ENCODE measurements around the gene SMIM12. TPM values are rescaled to one million over a fixed set of nuclear protein-coding genes. Genes with fewer than 3 reads are reported as not detected.
A peak's percentile ranks its signal among the peaks of the same experiment; 100 is the strongest.

Gene SMIM12
- total RNA-seq, 1 experiment from 2014 or later = 35.8 TPM

GRCh38 chr1:34884961-34885360 is 25.4 kb upstream of the SMIM12 start:
- H3K9me3 Mint-ChIP-seq (ENCODE audit: low read depth, unreplicated experiment) = no peaks in the 10 kb centered on the region
- TF ChIP-seq CTCF (IDR thresholded peaks at IDR 0.05; ENCODE audit: unreplicated experiment) = peak; percentile 44
- no peak overlapping the region for H3K27ac Mint-ChIP-seq (ENCODE audit: unreplicated experiment)
- intact Hi-C loops (cut with micrococcal nuclease; ENCODE audit: unreplicated experiment) = no loop called here
- peaks cover 67% of the 10 kb centered on the region for H3K27me3 Mint-ChIP-seq (ENCODE audit: unreplicated experiment)
- BruUV-seq (replicated peaks) = no TSS peak
- H3K4me1 Mint-ChIP-seq (ENCODE audit: low read depth, unreplicated experiment) = no peaks in the 10 kb centered on the region
- peaks cover 5% of the 10 kb centered on the region for H3K36me3 Mint-ChIP-seq (ENCODE audit: insufficient read depth, unreplicated experiment)
- DNase-seq = peak; percentile 65
- CTCF ChIA-PET = interaction anchor here (0.7 to 1.1 kb wide), 4 partner anchors 25 to 1717 kb away, joined by 3 to 5 read pairs (median 3); partner anchors contain the start of gene SMIM12
- peak overlapping the region; percentile 80 for H3K4me3 Mint-ChIP-seq (ENCODE audit: low read depth, unreplicated experiment)

GRCh38 chr1:34884536-34884935 is 25.0 kb upstream of the SMIM12 start:
- Mint-ChIP-seq H3K36me3 (ENCODE audit: insufficient read depth, unreplicated experiment) (peaks cover 5% of the 10 kb centered on the region), H3K4me1 (ENCODE audit: low read depth, unreplicated experiment) (no peaks in the 10 kb centered on the region), H3K27ac (ENCODE audit: unreplicated experiment) (no peak overlapping the region), H3K4me3 (ENCODE audit: low read depth, unreplicated experiment) (peak overlapping the region; percentile 80), H3K27me3 (ENCODE audit: unreplicated experiment) (peaks cover 62% of the 10 kb centered on the region), H3K9me3 (ENCODE audit: low read depth, unreplicated experiment) (no peaks in the 10 kb centered on the region)
- intact Hi-C loops (cut with micrococcal nuclease; ENCODE audit: unreplicated experiment) = no loop called here
- CTCF ChIA-PET = no interaction called here
- DNase-seq = no peak
- no peak for TF ChIP-seq CTCF (IDR thresholded peaks at IDR 0.05; ENCODE audit: unreplicated experiment)
- BruUV-seq (replicated peaks) = no TSS peak

DNA sequence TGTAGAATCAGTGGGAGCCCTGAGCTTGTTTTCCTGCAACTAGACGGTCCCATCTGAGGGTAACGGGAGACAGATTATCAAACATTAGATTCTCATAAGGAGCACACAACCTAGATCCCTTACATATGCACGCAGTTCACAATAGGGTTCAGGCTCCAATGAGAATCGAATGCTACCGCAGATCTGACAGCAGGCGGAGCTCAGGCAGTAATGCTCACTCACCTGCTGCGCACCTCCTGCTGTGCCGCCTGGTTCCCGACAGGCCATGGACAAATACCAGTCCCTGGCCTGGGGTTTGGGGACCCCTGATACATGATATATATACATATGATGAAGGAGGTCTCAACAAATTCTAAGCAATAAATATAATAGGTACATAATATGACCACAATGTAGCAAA is 19.7 kb upstream of the SMIM12 start:
- intact Hi-C loops (cut with micrococcal nuclease; ENCODE audit: unreplicated experiment) = no loop called here
- no peak for DNase-seq
- Mint-ChIP-seq H3K36me3 (ENCODE audit: insufficient read depth, unreplicated experiment) (no peaks in the 10 kb centered on the region), H3K27me3 (ENCODE audit: unreplicated experiment) (peaks cover 57% of the 10 kb centered on the region), H3K9me3 (ENCODE audit: low read depth, unreplicated experiment) (no peaks in the 10 kb centered on the region), H3K4me3 (ENCODE audit: low read depth, unreplicated experiment) (no peak overlapping the region), H3K27ac (ENCODE audit: unreplicated experiment) (no peak overlapping the region), H3K4me1 (ENCODE audit: low read depth, unreplicated experiment) (no peaks in the 10 kb centered on the region)
- no peak for TF ChIP-seq CTCF (IDR thresholded peaks at IDR 0.05; ENCODE audit: unreplicated experiment)
- CTCF ChIA-PET = no interaction called here
- BruUV-seq (replicated peaks) = no TSS peak

GRCh38 chr1:34876406-34876805 is 16.9 kb upstream of the SMIM12 start:
- peaks cover 66% of the 10 kb centered on the region for H3K27me3 Mint-ChIP-seq (ENCODE audit: unreplicated experiment)
- intact Hi-C loops (cut with micrococcal nuclease; ENCODE audit: unreplicated experiment) = no loop called here
- no peaks in the 10 kb centered on the region for H3K36me3 Mint-ChIP-seq (ENCODE audit: insufficient read depth, unreplicated experiment)
- no peak for DNase-seq
- TF ChIP-seq CTCF (IDR thresholded peaks at IDR 0.05; ENCODE audit: unreplicated experiment) = no peak
- H3K4me1 Mint-ChIP-seq (ENCODE audit: low read depth, unreplicated experiment) = no peaks in the 10 kb centered on the region
- BruUV-seq (replicated peaks) = no TSS peak
- CTCF ChIA-PET = no interaction called here
- no peaks in the 10 kb centered on the region for H3K9me3 Mint-ChIP-seq (ENCODE audit: low read depth, unreplicated experiment)
- H3K27ac Mint-ChIP-seq (ENCODE audit: unreplicated experiment) = no peak overlapping the region
- H3K4me3 Mint-ChIP-seq (ENCODE audit: low read depth, unreplicated experiment) = no peak overlapping the region

Data from Calu3 (cell line).